SKM-1 treated with dmso at 0.1 percent for 144 hours (cell line): ENCODE measurements around the gene CLRN3.

ENCODE experiments used
- DNase-seq: peaks from one replicate; lab custom pipeline; 2025; ENCODE audit not compliant: unreplicated experiment; lab: John Stamatoyannopoulos, UW

The CLRN3 gene

DNA sequence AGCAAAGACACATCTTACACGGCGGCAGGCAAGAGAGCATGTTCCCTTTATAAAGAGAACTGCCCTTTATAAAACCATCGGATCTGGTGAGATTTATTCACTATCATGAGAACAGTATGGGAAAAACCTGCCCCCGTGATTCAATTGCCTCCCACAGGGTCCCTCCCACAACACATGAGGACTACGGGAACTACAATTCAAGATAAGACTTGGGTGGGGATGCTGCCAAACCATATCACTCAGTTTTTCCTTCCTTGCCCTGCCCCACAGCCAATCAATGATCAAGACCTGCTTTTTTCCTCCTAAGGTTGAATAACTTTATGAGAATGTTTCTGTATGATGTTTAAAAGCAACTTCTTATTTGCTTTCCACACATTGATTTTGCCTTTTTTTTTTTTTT, 11.0 kb upstream of the CLRN3 start:
- DNase-seq = no peak

- peak; percentile 89 for DNase-seq
Measured at GRCh38 chr10:127899766-127900387, 7.1 kb upstream of the CLRN3 start.

DNA sequence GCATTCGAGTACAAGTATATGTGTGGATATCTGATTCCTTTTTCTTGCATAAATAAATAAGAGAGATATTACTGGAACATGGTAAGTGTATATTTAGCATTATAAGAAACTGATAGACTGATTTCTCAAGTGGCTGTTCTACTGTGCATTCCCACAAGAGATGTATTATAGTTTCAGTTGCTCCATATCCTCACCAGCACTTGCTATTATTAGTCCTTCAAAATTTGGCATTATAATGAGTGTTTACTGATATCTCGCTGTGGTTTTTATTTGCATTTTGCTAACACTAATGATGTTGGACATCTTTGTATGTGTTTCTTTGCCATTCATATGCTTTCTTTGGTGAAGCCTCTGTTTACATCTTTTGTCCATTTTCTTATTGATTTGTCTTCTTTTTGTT, 4.4 kb upstream of the CLRN3 start:
- DNase-seq = no peak

GRCh38 chr10:127896590-127896989, 3.8 kb upstream of the CLRN3 start:
- DNase-seq = no peak

- no peak for DNase-seq
Measured at GRCh38 chr10:127894146-127894545, 1.4 kb upstream of the CLRN3 start.

DNA sequence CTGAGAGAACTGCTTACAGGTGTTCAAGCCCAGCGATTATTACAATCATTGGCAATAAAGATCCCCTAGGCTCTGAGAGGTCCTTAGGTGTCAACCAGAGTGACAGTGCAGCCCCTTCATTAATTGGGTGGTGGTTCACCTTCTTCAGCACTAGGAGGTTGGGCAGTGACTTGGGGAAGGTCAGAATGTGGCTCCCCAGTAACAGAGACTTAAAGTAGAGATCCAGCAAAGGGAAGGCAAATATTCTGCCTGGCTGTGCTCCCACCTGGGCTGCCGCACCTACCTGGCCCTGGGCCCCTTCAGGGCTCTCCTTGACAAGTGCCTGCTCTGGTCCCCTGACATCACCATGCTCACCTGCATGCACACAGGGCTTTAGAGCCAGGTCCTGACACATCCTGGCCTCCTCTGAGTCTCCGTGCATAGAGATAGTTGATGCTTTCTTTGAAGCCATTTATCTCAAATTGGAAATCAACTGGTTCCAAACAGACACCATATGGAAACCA, 1.9 kb downstream of the CLRN3 start:
- DNase-seq = no peak

- DNase-seq = no peak
Measured at GRCh38 chr10:127890216-127890615, 2.5 kb downstream of the CLRN3 start.

GRCh38 chr10:127889605-127890195, 3.0 kb downstream of the CLRN3 start:
- DNase-seq = peak; percentile 24

DNA sequence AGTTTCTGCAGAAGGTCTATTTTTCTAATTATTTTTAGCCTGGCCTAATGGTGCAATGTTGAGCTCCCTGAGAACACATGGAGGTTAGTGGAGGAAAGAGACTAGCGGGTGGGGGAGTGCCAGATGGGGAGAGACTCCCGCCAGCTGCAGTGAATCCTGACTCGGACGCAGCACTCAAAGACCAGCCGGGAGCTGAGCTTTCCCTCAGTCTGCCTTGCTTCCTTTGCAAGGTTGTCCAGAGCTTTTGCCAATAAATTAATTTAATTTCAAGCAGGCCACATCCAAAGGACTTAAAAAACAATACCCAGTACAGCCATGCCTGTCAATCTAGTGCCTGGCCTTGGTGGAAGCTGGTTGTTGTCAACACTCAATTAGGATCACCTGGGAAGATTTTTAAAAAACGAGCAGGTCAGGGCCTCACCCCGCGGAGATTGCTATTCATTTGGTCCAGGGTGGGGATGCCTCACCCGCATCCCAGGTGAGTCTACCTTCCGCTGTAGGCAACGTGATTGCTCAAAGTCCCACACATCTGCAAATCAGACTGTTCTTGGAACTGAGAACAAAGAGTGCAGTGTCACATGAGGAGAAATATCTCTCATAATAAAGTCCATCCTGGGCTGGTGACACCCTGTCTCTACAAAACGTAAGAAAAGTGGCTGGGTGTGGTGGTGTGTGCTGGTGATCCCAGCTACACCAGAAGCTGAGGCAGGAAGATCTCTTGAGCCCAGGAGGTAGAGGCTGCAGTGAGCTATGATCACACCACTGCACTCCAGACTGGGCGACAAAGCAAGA, 4.0 kb downstream of the CLRN3 start:
- DNase-seq = no peak

DNA sequence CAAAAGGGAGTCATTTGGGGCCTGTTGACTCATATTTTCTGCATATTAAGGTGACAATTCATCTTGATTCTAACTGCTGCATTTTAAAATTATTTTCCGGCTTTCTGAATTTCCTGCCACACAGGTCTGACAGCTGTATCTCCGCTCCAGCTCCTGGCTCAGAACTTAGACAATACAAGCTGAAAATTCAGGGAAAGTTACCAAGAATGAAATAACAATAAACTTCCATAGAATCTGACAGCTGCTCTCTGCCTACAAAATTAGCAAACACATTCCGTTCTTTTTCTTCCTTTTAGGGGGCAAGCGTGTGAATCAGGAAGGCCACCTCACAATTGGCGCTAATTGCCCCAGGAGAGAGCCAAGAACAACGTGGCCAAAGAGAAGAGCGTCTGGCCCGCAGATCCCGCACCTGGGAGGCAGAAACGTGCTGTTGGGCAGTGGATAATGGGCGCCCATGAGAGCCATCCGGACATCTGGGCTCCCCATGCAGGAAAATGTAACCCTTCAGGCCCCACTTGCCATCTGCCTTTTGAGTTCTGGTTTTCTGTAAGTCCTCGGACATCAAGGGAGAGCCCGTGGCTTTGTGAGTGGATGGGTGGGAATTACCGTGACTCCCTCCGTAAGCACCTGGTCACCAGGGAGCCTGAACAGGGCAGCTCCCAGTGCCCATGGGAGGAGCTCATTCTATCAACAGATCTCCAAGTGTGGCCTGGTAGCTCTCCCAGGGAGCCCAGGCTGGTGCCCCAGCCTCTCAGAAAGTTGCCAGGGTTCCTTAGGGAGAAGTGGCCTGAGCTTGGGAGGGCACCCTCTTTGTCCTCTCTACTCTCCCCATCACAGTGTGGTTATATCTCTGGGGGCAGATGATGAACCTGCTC, 5.0 kb downstream of the CLRN3 start:
- no peak for DNase-seq

DNA sequence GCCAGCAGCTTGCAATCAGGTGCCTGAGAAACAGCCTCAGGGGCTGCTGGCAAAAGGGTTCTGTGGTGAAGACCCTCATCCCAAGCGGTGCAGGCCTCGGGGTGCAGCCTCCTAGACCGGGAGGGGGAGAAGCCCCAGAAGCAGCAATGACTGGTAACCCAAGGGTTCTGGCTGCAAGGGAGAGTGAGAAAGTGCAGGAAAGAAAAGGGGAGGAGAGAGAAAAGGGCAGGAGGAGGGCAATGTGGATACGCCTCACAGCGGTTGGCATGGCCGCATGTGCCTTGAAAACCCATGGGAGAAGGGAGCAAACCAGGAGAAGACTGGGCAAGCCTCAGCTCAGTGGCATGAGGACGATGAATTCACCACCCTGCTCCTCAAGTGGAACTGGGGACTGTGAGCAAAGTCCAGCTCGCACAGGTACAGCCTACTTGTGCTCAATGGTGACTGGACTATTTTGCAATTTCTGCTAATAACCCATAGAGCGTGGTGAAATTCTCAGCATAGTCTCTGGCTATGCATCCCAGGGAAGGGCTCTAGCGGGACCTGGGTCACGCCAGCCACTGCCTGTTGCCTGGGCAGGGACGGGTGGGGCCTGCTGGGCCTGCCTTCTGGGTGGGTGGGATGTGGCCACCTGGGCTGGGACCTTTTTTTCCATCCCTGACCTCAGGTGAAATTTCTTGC, 6.2 kb downstream of the CLRN3 start:
- DNase-seq = no peak

DNA sequence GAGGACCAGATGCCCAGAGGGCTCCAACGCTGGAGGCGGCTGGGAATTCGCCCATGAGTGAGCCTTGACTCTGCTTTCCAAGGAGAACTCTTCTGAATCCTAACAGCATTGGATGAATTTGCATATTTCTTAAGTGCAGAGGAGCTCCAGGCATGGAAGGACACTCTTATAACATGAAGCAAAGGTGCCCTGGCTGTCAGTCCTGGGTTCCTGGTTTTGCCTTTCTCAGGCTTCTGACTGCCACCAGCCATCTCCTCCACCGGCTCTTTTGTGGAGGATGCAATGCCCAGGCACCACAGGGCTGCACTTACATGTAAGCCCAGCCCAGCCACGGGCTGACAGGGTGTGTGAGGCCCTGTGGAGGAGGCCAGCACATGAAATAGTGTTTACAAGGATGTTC, 8.2 kb downstream of the CLRN3 start:
- no peak for DNase-seq

GRCh38 chr10:127883516-127883915, 9.2 kb downstream of the CLRN3 start:
- DNase-seq = no peak

- no peak for DNase-seq
Measured at GRCh38 chr10:127882801-127883459, 9.8 kb downstream of the CLRN3 start.

- no peak for DNase-seq
Measured at GRCh38 chr10:127882391-127882790, 10.3 kb downstream of the CLRN3 start.

DNA sequence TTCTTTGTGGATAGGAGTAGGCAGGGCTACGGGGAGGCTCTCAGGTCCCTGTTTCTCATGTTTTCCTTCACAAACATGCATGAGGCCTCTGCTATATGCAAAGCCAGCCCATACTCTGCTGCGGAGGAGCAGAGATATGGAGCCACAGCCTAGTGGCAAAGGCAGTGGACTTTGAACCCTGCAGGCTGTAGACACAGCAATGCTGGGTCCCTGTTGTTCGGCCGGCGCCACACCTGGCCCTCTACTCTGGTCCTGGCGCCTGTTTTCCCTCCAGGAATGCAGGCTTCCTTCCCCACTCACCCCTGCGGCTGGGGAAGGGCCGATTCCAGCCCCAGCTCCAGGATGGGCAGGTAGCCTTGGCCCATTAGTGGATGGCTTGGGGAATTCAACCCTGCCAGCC, 11.5 kb downstream of the CLRN3 start:
- no peak for DNase-seq

DNA sequence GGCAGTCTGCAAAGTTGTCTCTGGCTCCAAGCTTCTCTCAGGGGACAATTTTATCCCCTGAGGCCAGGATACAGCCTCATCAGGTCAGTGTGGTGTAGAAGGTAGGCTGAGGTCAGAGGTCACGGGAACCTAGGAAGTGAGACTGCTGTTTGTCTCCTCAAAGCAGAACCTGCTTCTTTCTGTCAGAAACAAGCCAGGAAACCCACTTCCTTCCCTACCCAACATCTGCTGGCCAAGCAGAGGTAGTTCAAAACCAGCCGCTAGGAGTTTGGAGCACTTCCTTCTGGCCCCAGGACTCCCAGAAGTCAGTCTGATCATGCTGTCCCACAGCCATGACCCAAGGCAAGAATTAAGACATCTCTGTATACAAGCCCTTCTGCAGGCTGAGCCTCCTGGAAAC, 12.2 kb downstream of the CLRN3 start:
- peak; percentile 91 for DNase-seq

- no peak for DNase-seq
Measured at GRCh38 chr10:127878475-127879055, 14.2 kb downstream of the CLRN3 start.

DNA sequence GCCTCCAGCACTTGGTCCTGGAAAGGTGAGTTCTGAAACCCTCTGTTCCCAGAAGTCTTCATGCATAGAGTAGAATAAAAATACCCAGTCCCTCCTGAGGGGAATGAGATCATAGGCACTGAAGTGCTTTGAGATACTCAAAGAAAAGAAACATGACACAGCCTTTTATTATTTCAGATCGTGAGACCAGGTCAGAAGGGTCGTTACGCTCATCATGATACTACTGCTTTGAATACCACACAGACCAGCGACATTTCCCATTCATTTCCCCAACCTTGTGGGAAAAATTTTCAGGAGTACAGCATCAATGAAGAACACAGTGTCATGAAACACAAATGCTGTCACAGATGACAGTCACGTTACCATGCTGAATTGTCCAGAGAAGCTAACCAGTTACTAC, 15.0 kb downstream of the CLRN3 start:
- DNase-seq = no peak

GRCh38 chr10:127877116-127877515, 15.6 kb downstream of the CLRN3 start:
- no peak for DNase-seq
